Keratinocyte (primary cell): ENCODE results near the gene TRIM9. TPM values are rescaled to one million over a fixed set of nuclear protein-coding genes. Genes with fewer than 3 reads are reported as not detected.

Experiments
- DNase-seq: peaks from one replicate; pipeline ENCODE4 v3.0.0-alpha.2; 2011; ENCODE audit warnings: low read depth, missing footprints, low spot score
- FAIRE-seq: peaks from 2 replicates; lab custom pipeline; 2011; peaks lifted over from hg19 to GRCh38; lab: Jason Lieb, UNC
- H2AFZ ChIP-seq: 2 replicates; pipeline ENCODE4 v1.6.0; 2012; ENCODE audit warnings: low read length, control low read depth, inconsistent platforms; ENCODE audit not compliant: control insufficient read depth
- H3K27ac ChIP-seq: 2 replicates; pipeline ENCODE4 v1.5.1; 2011; ENCODE audit warnings: low read length; ENCODE audit not compliant: control insufficient read depth, insufficient read depth
- H3K27me3 ChIP-seq: 3 replicates; pipeline ENCODE4 v1.6.0; 2011; ENCODE audit warnings: low read length; ENCODE audit not compliant: control insufficient read depth, insufficient read depth; ENCODE audit errors: extremely low read depth
- H3K36me3 ChIP-seq, 2 experiments: 2 replicates in 1 of 2; 3 replicates in 1 of 2; pipeline ENCODE4 v1.5.1; 2011; ENCODE audit warnings: low read length in 2 of 2, mild to moderate bottlenecking in 1 of 2; ENCODE audit not compliant: control insufficient read depth in 2 of 2, insufficient read depth in 2 of 2; ENCODE audit errors: extremely low read depth in 1 of 2
- H3K4me1 ChIP-seq: 3 replicates; pipeline ENCODE4 v1.5.1; 2011; ENCODE audit warnings: low read length; ENCODE audit not compliant: control insufficient read depth, insufficient read depth; ENCODE audit errors: extremely low read depth
- H3K4me2 ChIP-seq: 3 replicates; pipeline ENCODE4 v1.6.0; 2011; ENCODE audit warnings: low read depth, low read length; ENCODE audit not compliant: control insufficient read depth, insufficient read depth; ENCODE audit errors: extremely low read depth
- H3K4me3 ChIP-seq, 3 experiments: fragments of 200-600 bp in 1 of 3; sonication (generic) in 1 of 3; 2 replicates in 2 of 3; 3 replicates in 1 of 3; pipeline ENCODE4 v1.5.1; 2011 to 2016; ENCODE audit warnings: low read length in 3 of 3, mild to moderate bottlenecking in 3 of 3, control low read depth in 2 of 3, inconsistent platforms in 1 of 3, low read depth in 1 of 3, mixed read lengths in 1 of 3, mixed run types in 1 of 3, moderate library complexity in 1 of 3; ENCODE audit not compliant: control insufficient read depth in 2 of 3, insufficient read depth in 2 of 3; ENCODE audit errors: extremely low read depth in 1 of 3
- H3K79me2 ChIP-seq: 2 replicates; pipeline ENCODE4 v1.6.0; 2012; ENCODE audit warnings: low read length; ENCODE audit not compliant: control insufficient read depth, insufficient read depth
- H3K9ac ChIP-seq: 3 replicates; pipeline ENCODE4 v1.6.0; 2011; ENCODE audit warnings: low read length; ENCODE audit not compliant: control insufficient read depth, insufficient read depth; ENCODE audit errors: extremely low read depth
- H3K9me1 ChIP-seq: 3 replicates; pipeline ENCODE4 v1.6.0; 2011; ENCODE audit warnings: low read length; ENCODE audit not compliant: control insufficient read depth, insufficient read depth; ENCODE audit errors: extremely low read depth
- H3K9me3 ChIP-seq: 2 replicates; pipeline ENCODE4 v1.5.1; 2012; ENCODE audit warnings: low read depth, low read length; ENCODE audit not compliant: control insufficient read depth
- H4K20me1 ChIP-seq: 3 replicates; pipeline ENCODE4 v1.6.0; 2011; ENCODE audit warnings: low read length; ENCODE audit not compliant: control insufficient read depth, insufficient read depth; ENCODE audit errors: extremely low read depth
- EZH2 ChIP-seq: IDR thresholded peaks from one replicate; pipeline ENCODE4 v1.6.1; 2012; ENCODE audit warnings: inconsistent platforms, mild to moderate bottlenecking, low read length, moderate library complexity
- dilution Hi-C: fragments of 300-500 bp; cut with MboI; formaldehyde crosslinking; loops from one replicate; pipeline ENCODE4 v1.7.0; 2020; ENCODE audit warnings: low sequenced_read_pairs; ENCODE audit not compliant: extremely low pct_ligation_motif_present
- polyA plus RNA-seq, 5 experiments: library from polyadenylated mRNA; depleted of rRNA in 3 of 5; stranded (reverse) in 3 of 5; stranded (forward) in 1 of 5; unstranded in 1 of 5; fragments of >200 nt; gene quantifications; 1 replicate in 1 of 5; 2 replicates in 3 of 5; 3 replicates in 1 of 5; pipeline versions ENCODE4 v1.2.1 to v1.2.3, GENCODE V29; 2011 to 2012; ENCODE audit warnings: missing spikeins in 2 of 5, low read depth in 1 of 5, low replicate concordance in 1 of 5
- TF ChIP-seq, protein P1 (sequence below), 3 experiments: IDR thresholded peaks in 1 of 3; conservative IDR thresholded peaks in 1 of 3; optimal IDR thresholded peaks in 1 of 3; 2 replicates in 2 of 3; 3 replicates in 1 of 3; pipeline versions ENCODE3 to v1.5.1; 2011; ENCODE audit warnings: low read length in 3 of 3, mild to moderate bottlenecking in 3 of 3, moderate library complexity in 2 of 3, control low read depth in 1 of 3, inconsistent platforms in 1 of 3; ENCODE audit not compliant: insufficient read depth in 2 of 3; ENCODE audit errors: extremely low read depth in 1 of 3

Gene TRIM9
- polyA plus RNA-seq, 1 donor (not counting 4 experiments of a cell fraction or from before 2014, with no cell fraction given), result 0.04 TPM

DNA sequence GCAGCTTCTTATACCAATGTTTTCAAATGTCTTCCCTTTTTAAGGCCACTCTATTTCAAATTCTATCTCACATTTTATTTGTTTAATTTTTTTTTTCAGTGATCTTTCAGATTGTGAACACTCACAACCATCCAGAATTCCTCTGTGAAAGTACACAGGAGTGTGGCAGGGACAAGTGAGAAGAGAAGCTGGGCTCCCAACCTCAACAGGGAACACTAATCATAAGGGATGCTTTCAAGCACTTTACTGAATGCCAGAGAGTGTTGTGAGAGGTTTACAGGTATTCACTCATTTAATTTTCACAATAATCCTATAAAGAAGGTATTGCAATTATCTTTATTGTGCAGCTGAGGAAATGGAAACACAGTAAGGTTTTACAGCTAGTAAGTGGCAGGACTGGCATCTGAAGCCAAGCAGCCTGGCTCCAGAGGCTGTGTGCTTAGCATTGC lies 90.5 kb downstream of the TRIM9 start:
- Histone ChIP-seq H4K20me1 (no peaks in the 10 kb centered on the region), H3K27ac (no peak overlapping the region), H3K4me2 (no peak overlapping the region), H3K9me3 (no peaks in the 10 kb centered on the region), H3K9ac (no peak overlapping the region), H3K4me1 (no peaks in the 10 kb centered on the region), H2AFZ (no peak overlapping the region), H3K4me3 (no peak overlapping the region), H3K27me3 (peaks cover 10% of the 10 kb centered on the region), H3K36me3 (no peaks in the 10 kb centered on the region), H3K79me2 (no peaks in the 10 kb centered on the region), H3K9me1 (no peaks in the 10 kb centered on the region)
- DNase-seq (no peak), FAIRE-seq (no peak)
- dilution Hi-C loops, result no loop called here
- no peak for TF ChIP-seq EZH2
- TF ChIP-seq, protein P1, sequence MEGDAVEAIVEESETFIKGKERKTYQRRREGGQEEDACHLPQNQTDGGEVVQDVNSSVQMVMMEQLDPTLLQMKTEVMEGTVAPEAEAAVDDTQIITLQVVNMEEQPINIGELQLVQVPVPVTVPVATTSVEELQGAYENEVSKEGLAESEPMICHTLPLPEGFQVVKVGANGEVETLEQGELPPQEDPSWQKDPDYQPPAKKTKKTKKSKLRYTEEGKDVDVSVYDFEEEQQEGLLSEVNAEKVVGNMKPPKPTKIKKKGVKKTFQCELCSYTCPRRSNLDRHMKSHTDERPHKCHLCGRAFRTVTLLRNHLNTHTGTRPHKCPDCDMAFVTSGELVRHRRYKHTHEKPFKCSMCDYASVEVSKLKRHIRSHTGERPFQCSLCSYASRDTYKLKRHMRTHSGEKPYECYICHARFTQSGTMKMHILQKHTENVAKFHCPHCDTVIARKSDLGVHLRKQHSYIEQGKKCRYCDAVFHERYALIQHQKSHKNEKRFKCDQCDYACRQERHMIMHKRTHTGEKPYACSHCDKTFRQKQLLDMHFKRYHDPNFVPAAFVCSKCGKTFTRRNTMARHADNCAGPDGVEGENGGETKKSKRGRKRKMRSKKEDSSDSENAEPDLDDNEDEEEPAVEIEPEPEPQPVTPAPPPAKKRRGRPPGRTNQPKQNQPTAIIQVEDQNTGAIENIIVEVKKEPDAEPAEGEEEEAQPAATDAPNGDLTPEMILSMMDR (optimal IDR thresholded peaks at IDR 0.05 in 1 of 3, IDR thresholded peaks at IDR 0.05 in 1 of 3, conservative IDR thresholded peaks at IDR 0.05 in 1 of 3; ENCODE audit: extremely low read depth in 1 of 3, insufficient read depth in 2 of 3, low read length in 3 of 3), result no peak

DNA sequence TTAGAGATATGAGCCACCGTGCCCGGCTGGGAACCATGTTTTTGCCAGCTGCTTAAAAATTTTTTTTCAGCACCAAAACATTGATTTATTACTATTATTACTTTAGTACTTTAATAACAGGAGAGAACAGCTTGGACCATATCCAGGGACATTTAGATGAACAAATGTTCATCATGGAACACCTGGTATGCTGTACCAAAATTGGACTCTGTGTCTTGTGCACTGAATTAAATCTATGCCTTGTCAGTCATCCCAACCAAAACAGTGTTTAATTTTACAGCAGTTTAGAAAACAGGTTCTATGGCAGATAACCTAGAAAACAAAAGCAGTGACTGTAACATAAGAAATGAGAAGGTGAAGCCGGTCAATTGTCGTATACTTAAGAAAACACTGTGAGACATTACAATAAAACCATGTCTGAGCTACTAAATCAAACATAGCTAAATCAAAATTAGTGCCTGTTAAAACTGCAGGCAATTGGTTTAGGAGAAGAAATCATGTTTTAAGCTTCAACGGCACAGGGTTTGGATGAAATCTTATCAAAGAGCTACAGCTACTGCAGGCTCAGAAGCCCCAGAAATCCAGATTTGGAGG lies 92.4 kb downstream of the TRIM9 start:
- Histone ChIP-seq H3K27me3 (peaks cover 10% of the 10 kb centered on the region), H3K9me1 (no peaks in the 10 kb centered on the region), H3K9ac (no peak overlapping the region), H3K36me3 (no peaks in the 10 kb centered on the region), H3K4me2 (no peak overlapping the region), H2AFZ (no peak overlapping the region), H3K79me2 (no peaks in the 10 kb centered on the region), H3K4me1 (no peaks in the 10 kb centered on the region), H3K27ac (no peak overlapping the region), H4K20me1 (no peaks in the 10 kb centered on the region), H3K9me3 (no peaks in the 10 kb centered on the region), H3K4me3 (no peak overlapping the region)
- FAIRE-seq (no peak), DNase-seq (no peak)
- TF ChIP-seq, protein P1 (optimal IDR thresholded peaks at IDR 0.05 in 1 of 3, IDR thresholded peaks at IDR 0.05 in 1 of 3, conservative IDR thresholded peaks at IDR 0.05 in 1 of 3; ENCODE audit: extremely low read depth in 1 of 3, insufficient read depth in 2 of 3, low read length in 3 of 3), result no peak
- TF ChIP-seq EZH2, result no peak
- dilution Hi-C loops, result no loop called here
